GM12865 (cell line): ENCODE measurements around the gene GABRB1.

Source experiments
- DNase-seq: peaks from one replicate; pipeline ENCODE4 v3.0.0; 2010; ENCODE audit warnings: low read depth
- H3K4me3 ChIP-seq: 2 replicates; pipeline ENCODE4 v1.5.1; 2011; ENCODE audit warnings: mild to moderate bottlenecking, low read depth, low read length, control low read depth
- TF ChIP-seq, protein P1 (sequence below): IDR thresholded peaks from 2 replicates; pipeline ENCODE4 v1.5.1; 2011; ENCODE audit warnings: low read length, control low read depth, low read depth, inconsistent platforms; ENCODE audit not compliant: insufficient read depth; ENCODE audit errors: missing control alignments

Gene GABRB1

DNA sequence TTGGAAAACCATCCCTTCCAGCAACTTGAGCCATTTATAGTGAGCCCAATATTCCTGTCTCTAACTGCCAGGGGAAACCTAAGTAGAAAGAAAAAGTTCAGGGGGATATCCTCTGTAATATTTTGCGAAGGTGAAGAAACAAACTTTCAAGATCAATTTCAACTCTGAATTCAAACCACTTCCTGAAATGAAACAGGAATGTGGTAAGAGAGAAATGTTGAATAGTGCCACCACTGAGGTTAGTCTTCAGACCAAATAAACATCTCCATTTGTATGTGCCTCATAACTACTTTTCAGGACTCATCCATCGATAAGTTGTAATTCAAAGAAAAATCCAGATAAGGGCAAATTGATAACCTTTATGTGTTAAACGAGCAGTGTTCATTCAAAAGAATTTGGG lies 128.7 kb downstream of the GABRB1 start:
- no peak overlapping the region for H3K4me3 ChIP-seq
- TF ChIP-seq, protein P1, sequence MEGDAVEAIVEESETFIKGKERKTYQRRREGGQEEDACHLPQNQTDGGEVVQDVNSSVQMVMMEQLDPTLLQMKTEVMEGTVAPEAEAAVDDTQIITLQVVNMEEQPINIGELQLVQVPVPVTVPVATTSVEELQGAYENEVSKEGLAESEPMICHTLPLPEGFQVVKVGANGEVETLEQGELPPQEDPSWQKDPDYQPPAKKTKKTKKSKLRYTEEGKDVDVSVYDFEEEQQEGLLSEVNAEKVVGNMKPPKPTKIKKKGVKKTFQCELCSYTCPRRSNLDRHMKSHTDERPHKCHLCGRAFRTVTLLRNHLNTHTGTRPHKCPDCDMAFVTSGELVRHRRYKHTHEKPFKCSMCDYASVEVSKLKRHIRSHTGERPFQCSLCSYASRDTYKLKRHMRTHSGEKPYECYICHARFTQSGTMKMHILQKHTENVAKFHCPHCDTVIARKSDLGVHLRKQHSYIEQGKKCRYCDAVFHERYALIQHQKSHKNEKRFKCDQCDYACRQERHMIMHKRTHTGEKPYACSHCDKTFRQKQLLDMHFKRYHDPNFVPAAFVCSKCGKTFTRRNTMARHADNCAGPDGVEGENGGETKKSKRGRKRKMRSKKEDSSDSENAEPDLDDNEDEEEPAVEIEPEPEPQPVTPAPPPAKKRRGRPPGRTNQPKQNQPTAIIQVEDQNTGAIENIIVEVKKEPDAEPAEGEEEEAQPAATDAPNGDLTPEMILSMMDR = no peak
- DNase-seq = peak; percentile 19

DNA sequence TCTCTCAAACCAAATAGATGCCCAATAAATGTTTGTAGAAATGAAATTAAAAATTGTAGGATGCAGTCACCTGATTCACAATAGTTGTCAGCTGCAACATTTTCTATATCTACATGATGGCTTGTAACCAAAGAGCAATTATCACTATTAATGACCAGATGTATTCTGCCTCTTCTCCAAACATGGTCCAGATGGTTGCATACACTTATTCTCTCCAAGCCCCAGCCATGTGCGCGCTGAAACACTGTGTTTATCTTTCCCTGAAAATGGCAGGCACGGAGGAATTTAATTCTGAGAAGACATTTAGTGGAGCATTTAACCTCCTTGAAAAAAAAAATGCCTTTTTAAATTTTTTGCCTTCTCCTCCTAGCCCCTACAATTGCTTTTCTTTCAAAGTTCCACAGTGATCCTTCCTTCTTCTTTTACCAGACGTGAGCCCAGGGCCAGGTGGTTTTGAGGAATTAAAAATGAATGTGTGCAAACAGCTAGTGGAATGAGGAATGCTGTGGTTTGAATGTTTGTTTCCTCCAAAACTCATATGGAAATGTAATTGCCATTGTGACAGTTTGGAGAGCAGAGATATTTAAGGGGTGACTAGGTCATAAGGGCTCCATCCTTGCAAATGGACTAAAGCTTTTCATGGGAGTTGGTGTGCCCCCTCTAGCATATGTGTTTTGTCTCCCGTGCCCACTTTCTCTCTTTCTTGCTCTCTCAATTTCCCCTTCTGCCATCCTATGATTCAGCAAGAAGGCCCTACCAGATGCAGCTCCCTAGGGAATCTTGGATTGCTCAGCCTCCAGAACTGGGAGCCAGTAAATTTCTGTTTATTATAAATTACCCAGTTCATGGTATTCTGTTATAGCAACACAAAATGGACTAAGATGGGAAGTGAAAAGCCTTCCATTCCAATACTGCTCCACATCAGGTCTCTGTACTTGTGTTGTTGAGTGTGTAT lies 136.0 kb downstream of the GABRB1 start:
- DNase-seq = no peak
- TF ChIP-seq, protein P1 = no peak
- no peak overlapping the region for H3K4me3 ChIP-seq

DNA sequence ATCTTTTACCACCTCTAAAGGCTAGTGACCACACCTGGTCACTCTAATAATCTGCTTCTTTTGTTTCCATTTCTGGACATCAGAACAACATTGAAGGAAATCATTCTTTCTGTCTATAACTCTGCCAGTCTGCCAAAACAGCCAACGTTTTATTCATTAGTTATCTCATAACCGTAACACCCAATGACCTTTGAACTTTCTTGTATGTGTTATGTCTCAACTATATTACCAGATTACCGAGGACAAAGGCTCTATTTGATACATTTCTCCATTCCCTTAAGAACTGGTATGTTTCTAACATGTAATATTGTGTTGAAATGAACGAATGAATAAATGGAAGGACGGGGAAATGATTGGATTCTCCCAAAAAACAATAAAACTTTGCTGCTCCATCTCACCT lies 152.7 kb downstream of the GABRB1 start:
- TF ChIP-seq, protein P1 = no peak
- no peak for DNase-seq
- no peak overlapping the region for H3K4me3 ChIP-seq

DNA sequence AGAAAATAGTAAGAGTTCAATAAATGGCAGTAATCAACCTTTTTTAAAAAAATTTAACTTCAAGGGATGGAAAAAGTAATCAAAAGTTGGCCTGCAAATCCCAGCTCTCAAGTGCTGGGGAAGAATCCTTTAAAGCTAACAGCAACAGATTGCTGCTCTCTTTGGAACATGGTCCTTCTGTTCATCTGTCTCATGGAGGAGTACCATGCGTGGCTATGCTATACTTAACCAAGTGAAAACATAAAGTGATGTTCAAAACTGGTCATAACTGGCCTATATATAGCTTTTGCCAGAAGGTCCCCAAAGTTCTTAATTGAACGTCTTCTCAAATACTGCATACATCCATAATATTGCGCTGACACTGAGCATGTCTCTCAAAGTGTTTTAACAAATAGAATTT lies 154.4 kb downstream of the GABRB1 start:
- no peak for DNase-seq
- TF ChIP-seq, protein P1 = no peak
- H3K4me3 ChIP-seq = no peak overlapping the region

DNA sequence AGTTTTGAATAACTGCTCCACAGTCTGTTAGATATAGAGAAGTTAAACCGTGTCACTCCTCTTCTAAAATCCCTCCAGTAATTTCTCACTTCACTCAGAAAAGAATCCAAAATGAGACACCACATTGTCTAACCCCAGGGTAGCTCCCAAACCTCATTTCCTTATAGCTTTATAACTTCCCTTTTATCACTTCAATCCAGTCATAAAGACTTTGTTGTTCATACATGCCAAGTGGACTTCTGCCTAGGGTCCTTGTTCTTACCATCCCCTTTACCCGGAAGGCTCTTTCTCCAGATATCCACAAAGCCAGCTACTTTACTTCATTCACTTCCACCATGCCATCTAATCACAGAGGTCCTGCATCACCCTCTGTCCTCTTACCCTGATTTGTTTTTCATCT lies 156.2 kb downstream of the GABRB1 start:
- no peak overlapping the region for H3K4me3 ChIP-seq
- TF ChIP-seq, protein P1 = no peak
- no peak for DNase-seq

DNA sequence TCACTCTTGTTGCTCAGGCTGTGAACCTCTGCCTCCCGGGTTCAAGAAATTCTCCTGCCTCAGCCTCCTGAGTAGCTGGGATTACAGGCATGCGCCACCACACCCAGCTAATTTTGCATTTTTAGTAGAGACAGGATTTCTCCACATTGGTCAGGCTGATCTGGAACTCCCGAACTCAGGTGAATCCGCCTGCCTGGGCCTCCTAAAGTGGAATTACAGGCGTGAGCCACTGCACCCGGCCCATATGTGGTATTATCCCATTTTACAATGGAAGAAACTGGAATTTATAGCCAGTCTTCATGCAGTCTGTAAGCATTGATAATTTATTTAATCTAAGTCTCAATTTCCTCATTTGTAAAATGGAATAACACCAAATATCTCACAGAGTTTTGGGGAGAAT lies 161.8 kb downstream of the GABRB1 start:
- TF ChIP-seq, protein P1 = no peak
- H3K4me3 ChIP-seq = no peak overlapping the region
- DNase-seq = no peak
